C4-2B (cell line): ENCODE data around the gene ING2.

Experiments used
- H3K27ac ChIP-seq: fragments of 450-650 bp; 2 replicates; pipeline ENCODE4 v1.5.1; 2017
- CTCF ChIP-seq: fragments of 450-650 bp; conservative IDR thresholded peaks from 2 replicates; pipeline ENCODE4 v1.5.1; 2017; ENCODE audit warnings: mild to moderate bottlenecking
- ZFX ChIP-seq: fragments of 450-650 bp; IDR thresholded peaks from 2 replicates; pipeline ENCODE4 v1.6.1; 2017

The ING2 gene

GRCh38 chr4:183504064-183504929 lies 561 bp upstream of the ING2 start:
- H3K27ac ChIP-seq: peak overlapping the region; percentile 85
- TF ChIP-seq CTCF (peak; percentile 42), ZFX (peak; percentile 72)

- TF ChIP-seq ZFX (no peak; the same call in none of the 2 replicates), CTCF (no peak)
- H3K27ac ChIP-seq: peak overlapping the region; percentile 85
These were observed 942 bp downstream of the ING2 start for GRCh38 chr4:183505611-183506388.

GRCh38 chr4:183506389-183506735 lies 1.5 kb downstream of the ING2 start:
- TF ChIP-seq ZFX (no peak), CTCF (no peak)
- peak overlapping the region; percentile 85 for H3K27ac ChIP-seq

GRCh38 chr4:183507925-183508696 lies 3.3 kb downstream of the ING2 start:
- no peak overlapping the region for H3K27ac ChIP-seq
- TF ChIP-seq ZFX (no peak), CTCF (no peak)

- H3K27ac ChIP-seq: no peak overlapping the region
- no peak for TF ChIP-seq ZFX
- TF ChIP-seq CTCF: no peak
These were observed 4.0 kb downstream of the ING2 start for GRCh38 chr4:183508697-183509335.

GRCh38 chr4:183515411-183515810 lies 10.6 kb downstream of the ING2 start:
- no peak for TF ChIP-seq CTCF
- no peak for TF ChIP-seq ZFX
- H3K27ac ChIP-seq: no peak overlapping the region
